Cardiac septum (tissue), 1 donor: ENCODE measurements around the gene UIMC1. TPM values are rescaled to one million over a fixed set of nuclear protein-coding genes. Genes with fewer than 3 reads are reported as not detected.
"Not testable (repeated sequence)": the region's sequence is repeated elsewhere in the genome, so short reads cannot be mapped to it uniquely, and the experiment has no call there.

Experiments
- DNase-seq: peaks from one replicate; pipeline ENCODE4 v3.0.0-alpha.2; 2020; ENCODE audit warnings: low spot score
- intact Hi-C: fragments of 100-400 bp; cut with DNase I; formaldehyde crosslinking; loops from one replicate; pipeline ENCODE4 v1.14.0; 2022
- long read RNA-seq: library from polyadenylated mRNA; unstranded; transcript quantifications from one replicate; pipeline ENCODE4 v2.0.0, GENCODE V29; 2021
- total RNA-seq: library from RNA; stranded (reverse); fragmentation: NEBNext Ultra II Directional; extraction: Animal tissue kit (Norgen Biotek cat#: 25700); gene quantifications from one replicate; pipeline ENCODE4 v1.2.1, GENCODE V29; 2021
- donor health status: DM: no; HTN: no; CAD: no.

Gene UIMC1
- total RNA-seq: 55.0 TPM
- long read RNA-seq, partial matches to known transcripts: 5 of 55 reads
- long read RNA-seq, other reads (novel, unspliced or antisense): 47 of 55 reads

GRCh38 chr5:177006265-177006972 is at the start of gene UIMC1:
Gene UIMC1, minus strand, starts transcription at chr5:177006779. Its CDS starts 24,164 bp downstream, at chr5:176982615.
- peak; percentile 96 for DNase-seq
- intact Hi-C loops: loop anchor here (2.0 kb wide), 2 partner anchors 16 to 470 kb away; partner anchors contain the start of genes RNF44 and ZNF346

GRCh38 chr5:177049285-177049684 is 42.7 kb upstream of the UIMC1 start:
- DNase-seq: no peak
- intact Hi-C loops: no loop called here

GRCh38 chr5:177048531-177048930 is 42.0 kb upstream of the UIMC1 start:
- intact Hi-C loops, DNase-seq: not testable (repeated sequence)

- DNase-seq: no peak
- intact Hi-C loops: no loop called here
Measured at GRCh38 chr5:177045631-177046030, 39.1 kb upstream of the UIMC1 start.

- DNase-seq: no peak
- intact Hi-C loops: no loop called here
Measured at GRCh38 chr5:177044641-177045040, 38.1 kb upstream of the UIMC1 start.

- no peak for DNase-seq
- intact Hi-C loops: no loop called here
Measured at GRCh38 chr5:177043958-177044357, 37.4 kb upstream of the UIMC1 start.

GRCh38 chr5:177043114-177043513 is 36.5 kb upstream of the UIMC1 start:
- DNase-seq: no peak
- intact Hi-C loops: no loop called here

- intact Hi-C loops: no loop called here
Measured at GRCh38 chr5:177041936-177042335, 35.4 kb upstream of the UIMC1 start.

GRCh38 chr5:177040814-177041420 is 34.3 kb upstream of the UIMC1 start:
- DNase-seq: no peak
- intact Hi-C loops: no loop called here

More at GRCh38 chr5:177041936-177042335, 35.4 kb upstream of the UIMC1 start:
- no peak for DNase-seq

- DNase-seq: no peak
- intact Hi-C loops: no loop called here
Measured at GRCh38 chr5:177036921-177037320, 30.3 kb upstream of the UIMC1 start.

- intact Hi-C loops: no loop called here
- no peak for DNase-seq
Measured at GRCh38 chr5:177036443-177036842, 29.9 kb upstream of the UIMC1 start.

- intact Hi-C loops: no loop called here
- DNase-seq: no peak
Measured at GRCh38 chr5:177035976-177036375, 29.4 kb upstream of the UIMC1 start.

GRCh38 chr5:177029498-177029897 is 22.9 kb upstream of the UIMC1 start:
- DNase-seq: no peak
- intact Hi-C loops: no loop called here

GRCh38 chr5:177027665-177028064 is 21.1 kb upstream of the UIMC1 start:
- intact Hi-C loops: no loop called here
- DNase-seq: no peak

GRCh38 chr5:177025101-177025601 is 18.6 kb upstream of the UIMC1 start:
- intact Hi-C loops: no loop called here

GRCh38 chr5:177024559-177024958 is 18.0 kb upstream of the UIMC1 start:
- intact Hi-C loops: no loop called here
- DNase-seq: no peak

More at GRCh38 chr5:177025101-177025601, 18.6 kb upstream of the UIMC1 start:
- DNase-seq: no peak

- intact Hi-C loops: loop anchor here (2.0 kb wide), 1 partner anchor 16 kb away; the partner anchor contains the start of gene UIMC1
- no peak for DNase-seq
Measured at GRCh38 chr5:177023303-177023664, 16.7 kb upstream of the UIMC1 start.

- intact Hi-C loops: loop anchor here (2.0 kb wide), 1 partner anchor 16 kb away; the partner anchor contains the start of gene UIMC1
- peak; percentile 94 for DNase-seq
Measured at GRCh38 chr5:177022386-177023302, 16.1 kb upstream of the UIMC1 start, which contains the start of gene ZNF346. Gene ZNF346, plus strand, starts transcription at chr5:177022696. Its CDS starts 43 bp downstream, at chr5:177022739.

- DNase-seq: no peak
- intact Hi-C loops: no loop called here
Measured at GRCh38 chr5:177020033-177020432, 13.5 kb upstream of the UIMC1 start.

- no peak for DNase-seq
- intact Hi-C loops: no loop called here
Measured at GRCh38 chr5:177018341-177018740, 11.8 kb upstream of the UIMC1 start.
